HG03097 (cell line): ENCODE data around the gene C3orf38.
A peak's percentile ranks its signal among the peaks of the same experiment; 100 is the strongest.
"Not testable (repeated sequence)": the region's sequence is repeated elsewhere in the genome, so short reads cannot be mapped to it uniquely, and the experiment has no call there.

ENCODE experiments used
- ATAC-seq: cut with Tn5 transposase; IDR thresholded peaks from one replicate; pipeline ENCODE4 v1.9.1; 2021; ENCODE audit not compliant: unreplicated experiment, low FRiP score

The C3orf38 gene

DNA sequence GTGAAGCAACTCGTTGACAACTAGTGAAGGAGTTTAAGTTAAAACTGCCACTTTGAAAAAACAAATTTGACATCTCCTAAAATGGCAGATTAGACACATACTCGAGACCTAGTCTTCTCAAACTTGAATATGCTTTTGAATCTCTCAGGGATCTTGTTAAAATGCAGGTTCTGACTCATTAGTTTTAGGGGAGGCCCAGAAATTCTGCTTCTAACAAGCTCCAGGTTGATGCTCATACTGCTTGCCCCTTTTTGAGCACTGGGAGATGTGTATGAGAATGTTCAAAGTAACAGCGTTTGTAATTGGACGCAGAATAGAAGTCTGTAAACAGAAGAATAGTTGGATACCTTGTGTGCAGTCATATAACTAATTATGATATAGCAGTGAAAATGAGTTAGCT, 1.6 kb downstream of the C3orf38 start:
- ATAC-seq, result no peak

DNA sequence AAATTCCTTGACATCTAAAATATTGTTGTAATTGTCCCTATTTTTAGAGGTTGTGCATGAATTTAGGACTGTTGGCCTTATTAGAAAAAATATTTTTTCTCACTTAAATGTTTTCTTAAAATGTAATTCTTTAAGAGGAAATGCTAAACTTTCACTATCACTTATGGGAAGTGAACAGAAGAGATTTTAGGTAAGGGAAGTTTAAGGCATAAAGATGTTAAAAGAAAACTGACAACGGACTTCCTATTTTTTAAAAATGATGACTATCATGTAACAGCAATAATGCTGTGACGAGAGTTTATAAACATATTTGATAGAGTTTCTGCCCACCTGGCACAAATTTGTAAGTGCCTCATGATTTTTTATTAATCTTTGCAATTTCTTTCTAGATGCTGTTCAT, 3.1 kb downstream of the C3orf38 start:
- ATAC-seq, result no peak

DNA sequence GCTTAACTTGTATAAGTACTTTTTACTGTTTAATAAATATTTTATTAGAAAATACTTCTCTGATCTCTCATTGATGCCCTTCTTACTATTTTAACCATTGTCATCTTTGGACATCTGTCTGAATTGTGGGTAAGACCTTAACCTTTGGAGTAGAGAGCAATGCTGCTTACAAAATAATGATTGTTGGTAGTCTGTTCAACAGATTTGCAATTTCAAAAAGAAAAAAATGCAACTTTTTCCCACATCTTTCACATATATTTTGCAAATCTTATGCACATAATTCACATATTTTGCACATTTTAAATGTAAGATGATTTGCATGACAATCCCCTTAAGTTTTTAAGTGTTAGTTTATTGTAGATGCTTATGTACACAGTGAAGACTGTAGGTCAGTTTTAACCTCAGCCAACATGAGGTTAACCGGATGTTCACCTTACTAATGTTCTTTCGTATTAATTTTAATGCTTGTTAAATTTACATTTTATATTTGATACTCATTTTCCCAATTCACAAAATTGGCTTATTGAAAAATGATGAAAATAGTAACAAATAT, 16.7 kb downstream of the C3orf38 start:
- no peak for ATAC-seq

DNA sequence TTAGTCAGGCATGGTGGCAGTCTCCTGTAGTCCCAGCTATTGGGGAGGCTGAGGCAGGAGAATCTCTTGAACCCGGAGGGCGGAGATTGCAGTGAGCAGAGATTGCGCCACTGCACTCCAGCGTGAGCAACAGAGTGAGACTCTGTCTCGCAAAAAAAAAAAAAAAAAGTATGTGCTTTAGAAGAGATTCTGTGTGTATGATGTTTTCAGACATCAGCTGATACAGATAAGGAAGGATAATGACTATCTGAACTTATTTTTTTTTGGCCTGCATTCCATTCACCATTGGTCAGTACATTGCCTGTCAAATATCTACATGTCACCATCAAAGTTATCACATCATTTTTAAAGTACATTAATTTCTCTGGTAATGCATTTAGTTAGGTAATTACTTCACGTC, 17.4 kb downstream of the C3orf38 start:
- ATAC-seq, result no peak

DNA sequence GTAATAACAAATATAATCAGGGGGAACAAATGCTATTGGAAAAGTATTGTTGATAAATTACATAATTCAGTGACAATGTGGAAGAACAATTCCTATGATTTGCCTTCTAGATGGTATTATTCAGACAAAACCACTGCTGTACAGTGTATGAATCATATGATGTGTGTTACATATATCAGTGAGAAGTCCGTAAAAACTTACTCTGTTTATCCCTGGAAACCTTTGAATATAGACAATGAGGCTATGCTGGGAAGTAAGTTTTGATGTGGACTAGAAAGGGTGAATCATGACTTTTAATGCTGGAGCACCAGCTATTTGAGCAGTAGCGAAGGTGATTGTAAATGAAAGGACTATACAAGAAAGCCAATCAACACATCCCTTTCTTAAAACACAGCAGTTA, 17.9 kb downstream of the C3orf38 start:
- ATAC-seq, result no peak

DNA sequence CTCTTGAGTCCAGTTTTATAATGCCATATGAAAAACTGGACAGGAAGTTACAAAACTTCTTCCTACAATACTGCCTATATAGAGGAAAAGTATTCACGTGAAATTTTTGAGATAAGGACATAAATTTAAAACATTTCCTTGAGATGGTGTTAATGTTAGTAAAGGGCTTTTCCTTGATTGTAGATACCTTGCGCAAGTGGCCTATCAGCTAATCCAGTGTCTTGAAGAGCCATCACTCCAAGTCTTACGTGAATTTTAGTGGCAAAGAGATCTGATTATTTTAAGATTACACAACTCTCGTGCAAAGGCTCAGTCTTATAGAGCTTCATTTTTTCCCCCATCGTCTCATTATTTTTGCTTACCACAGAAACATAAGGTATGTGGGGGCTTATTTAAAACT, 18.4 kb downstream of the C3orf38 start:
- no peak for ATAC-seq

DNA sequence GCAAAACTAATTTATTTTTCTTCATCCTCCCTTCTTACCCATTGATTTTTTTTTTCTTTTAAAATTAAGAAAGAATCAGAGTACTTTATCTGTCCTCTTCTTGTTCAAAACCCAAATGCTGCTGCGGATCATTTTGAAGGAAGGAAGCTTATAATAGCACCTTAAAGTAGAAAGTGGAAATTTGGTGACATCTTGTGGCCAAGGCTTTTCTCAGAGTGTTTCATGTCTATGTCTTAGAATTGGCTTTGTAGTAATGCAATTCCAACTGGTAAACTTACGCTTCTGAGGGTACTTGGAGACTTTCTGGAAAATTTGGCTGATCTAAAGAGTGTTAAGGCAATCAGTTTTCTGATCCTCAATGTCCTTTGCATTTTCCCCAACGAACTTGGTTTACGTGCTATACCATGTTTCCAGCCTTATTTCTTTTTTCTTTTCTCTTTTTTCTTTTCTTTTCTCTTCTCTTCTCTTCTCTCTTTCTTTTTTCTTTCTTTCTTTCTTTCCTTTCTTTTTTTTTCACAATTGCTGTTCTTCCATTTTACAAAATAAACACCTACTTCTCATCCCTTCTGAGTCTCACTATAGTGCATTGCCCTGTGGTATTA, 30.7 kb downstream of the C3orf38 start:
- ATAC-seq, result no peak

DNA sequence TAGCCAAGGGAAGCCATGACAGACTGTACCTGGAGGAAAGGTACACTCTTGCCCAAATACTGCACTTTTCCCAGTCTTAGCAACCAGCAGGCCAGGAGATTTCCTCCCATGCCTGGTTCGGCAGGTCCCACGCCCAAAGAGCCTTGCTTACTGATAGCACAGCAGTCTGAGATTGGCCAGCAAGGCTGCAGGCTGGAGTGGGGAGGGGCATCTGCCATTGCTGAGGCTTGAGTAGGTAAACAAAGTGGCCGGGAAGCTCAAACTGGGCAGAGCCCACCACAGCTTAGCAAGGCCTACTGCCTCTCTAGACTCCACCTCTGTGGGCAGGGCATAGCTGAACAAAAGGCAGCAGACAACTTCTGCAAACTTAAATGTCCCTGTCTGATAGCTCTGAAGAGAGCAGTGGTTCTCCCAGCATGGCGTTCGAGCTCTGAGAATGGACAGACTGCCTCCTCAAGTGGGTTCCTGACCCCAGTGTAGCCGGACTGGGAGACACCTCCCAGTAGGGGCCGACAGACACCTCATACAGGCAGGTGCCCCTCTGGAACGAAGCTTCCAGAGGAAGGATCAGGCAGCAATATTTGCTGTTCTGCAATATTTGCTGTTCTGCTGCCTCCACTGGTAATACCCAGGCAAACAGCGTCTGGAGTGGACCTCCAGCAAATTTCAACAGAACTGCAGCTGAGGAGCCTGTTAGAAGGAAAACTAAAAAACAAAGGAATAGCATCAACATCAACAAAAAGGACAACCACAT, 32.6 kb downstream of the C3orf38 start:
- not testable (repeated sequence) for ATAC-seq

DNA sequence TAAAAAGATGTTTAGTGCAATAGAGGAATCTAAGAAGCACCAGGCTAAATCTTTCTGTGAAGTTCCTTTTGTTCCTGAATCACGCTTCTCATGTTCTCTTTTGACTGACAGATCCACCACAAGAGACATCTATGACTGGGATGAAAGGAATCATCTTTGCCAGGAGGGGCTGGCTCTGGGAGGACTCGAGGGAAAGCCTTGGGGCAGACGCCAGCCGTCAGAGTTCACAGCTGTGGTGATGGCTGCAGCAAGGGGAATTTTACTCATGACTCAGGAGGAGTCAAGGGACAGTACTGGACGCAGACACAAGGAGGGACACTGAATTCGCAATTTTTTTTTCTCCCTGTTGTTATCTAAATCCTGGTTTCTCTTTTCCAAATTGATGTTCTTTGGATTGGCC, 38.7 kb downstream of the C3orf38 start:
- ATAC-seq, result no peak

DNA sequence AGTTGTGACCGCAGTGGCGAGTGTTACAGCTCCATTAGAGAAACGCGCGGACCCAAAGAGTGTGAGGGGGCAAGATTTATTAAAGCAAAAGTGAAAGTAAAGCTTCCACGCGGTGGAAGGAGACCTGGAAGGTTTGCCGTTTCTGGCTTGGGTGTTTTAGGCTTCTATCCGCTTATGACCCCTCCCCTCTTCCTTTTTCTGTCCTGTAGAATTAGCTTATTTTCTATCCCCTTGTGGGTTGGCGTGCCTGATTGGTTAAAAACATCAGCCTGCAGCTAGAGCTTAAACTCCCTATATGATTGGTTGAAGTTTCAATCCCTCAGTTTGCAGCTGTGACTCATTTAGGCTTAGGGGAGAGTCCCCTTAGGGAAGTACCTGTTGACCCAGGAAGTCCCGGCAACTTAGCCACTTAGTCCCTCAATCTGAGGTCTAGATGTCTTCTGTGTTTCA, 39.6 kb downstream of the C3orf38 start:
- ATAC-seq, result peak; percentile 77

DNA sequence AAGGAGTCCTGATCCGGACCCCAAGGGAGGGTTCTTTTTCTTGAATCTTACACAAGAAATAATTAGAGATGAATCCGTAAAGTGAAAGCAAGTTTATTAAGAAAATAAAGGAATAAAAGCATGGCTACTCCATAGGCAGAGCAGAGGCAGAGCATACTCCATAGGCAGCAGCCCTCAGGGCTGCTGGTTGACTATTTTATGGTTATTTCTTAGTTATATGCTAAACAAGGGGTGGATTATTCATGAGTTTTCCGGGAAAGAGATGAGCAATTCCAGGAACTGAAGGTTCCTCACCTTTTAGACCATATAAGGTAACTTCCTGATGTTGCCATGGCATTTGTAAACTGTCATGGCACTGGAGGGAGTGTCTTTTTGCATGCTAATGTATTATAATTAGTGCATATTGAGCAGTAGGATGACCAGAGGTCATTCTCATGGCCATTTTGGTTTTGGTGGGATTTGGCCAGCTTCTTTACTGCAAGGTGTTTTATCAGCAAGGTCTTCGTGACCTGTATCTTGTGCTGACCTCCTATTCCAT, 42.2 kb downstream of the C3orf38 start:
- ATAC-seq, result no peak

DNA sequence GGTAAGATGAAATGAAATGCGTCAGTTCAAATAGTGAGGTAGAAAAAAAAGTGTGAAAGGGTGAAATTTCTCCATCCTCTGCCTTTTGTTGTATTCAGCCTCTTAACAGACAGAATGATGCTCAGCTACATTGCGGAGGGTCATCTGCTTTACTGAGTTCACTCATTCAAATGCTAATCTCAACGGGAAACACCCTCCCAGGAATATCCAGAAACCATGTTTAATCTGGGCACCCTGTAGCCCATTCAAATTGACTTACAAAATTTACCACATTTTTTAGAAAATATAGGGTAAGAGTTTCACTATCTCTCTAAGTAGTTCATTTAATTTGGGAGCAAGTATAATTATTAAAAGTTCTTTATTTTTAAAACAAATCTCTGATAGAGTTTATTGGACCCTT, 42.9 kb downstream of the C3orf38 start:
- no peak for ATAC-seq

DNA sequence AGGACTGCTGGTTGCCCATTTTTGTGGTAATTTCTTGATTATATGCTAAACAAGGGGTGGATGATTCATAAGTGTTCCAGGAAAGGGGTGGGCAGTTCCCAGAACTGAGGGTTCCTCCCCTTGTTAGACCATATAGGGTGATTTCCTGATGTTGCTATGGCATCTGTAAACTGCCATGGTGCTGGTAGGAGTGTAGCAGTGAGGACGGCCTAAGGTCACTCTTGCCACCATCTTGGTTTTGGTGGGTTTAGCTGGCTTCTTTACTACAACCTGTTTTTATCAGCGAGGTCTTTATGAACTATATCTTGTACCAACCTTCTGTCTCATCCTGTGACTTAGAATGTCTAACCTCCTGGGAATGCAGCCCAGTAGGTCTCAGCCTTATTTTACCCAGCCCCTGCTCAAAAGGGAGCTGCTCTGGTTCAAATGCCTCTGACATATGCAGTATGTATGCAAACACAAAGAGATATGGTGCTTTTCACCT, 46.2 kb downstream of the C3orf38 start:
- ATAC-seq, result no peak

DNA sequence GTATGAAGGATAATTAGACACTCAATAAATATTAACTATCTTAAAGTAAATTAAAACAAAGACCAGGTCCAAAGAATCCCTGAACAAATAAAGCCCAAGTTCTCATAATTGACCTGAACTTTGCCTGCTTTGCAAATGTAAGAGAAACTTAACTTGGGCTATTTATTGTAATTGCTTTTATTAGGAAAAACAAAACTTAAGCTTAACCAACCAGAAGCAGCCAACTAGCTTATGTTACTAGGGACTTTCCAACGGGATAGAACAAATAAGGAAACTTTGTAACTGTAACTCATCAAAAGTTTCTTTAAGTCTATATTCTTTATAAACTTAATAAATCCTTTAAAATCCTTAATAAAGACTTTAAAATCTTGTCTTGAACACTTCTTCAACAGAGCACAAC, 48.4 kb downstream of the C3orf38 start:
- ATAC-seq, result no peak

DNA sequence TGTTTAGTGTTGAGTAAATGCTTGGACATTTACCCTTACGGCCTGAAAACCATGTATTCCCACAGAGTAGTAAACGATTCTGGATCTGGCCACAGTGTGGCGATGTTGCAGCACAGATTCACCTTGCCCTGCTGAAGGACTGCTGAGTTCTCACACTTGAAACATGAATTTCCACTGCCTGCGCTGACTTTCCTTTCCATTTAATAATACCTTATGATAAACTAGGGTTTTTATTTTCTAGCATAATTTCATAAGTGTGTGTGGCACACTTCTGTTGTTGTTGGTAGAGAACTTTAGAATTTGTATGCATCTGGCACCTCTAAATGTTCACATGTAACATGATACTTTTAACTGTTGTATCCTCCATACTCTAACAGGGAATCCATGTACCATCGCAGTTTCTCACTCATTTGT, 53.9 kb downstream of the C3orf38 start:
- ATAC-seq, result peak; percentile 90
